GM12864 (cell line): ENCODE results near the gene PCNX4.

Experiments used
- DNase-seq: peaks from one replicate; pipeline ENCODE4 v3.0.0-alpha.2; 2011; ENCODE audit warnings: low read depth
- H3K4me3 ChIP-seq: 2 replicates; pipeline ENCODE4 v1.5.1; 2011; ENCODE audit warnings: mild to moderate bottlenecking, low read depth, low read length, control low read depth
- CTCF ChIP-seq: IDR thresholded peaks from 2 replicates; pipeline ENCODE4 v1.5.1; 2011; ENCODE audit warnings: low read depth, mild to moderate bottlenecking, moderate library complexity, low read length, control low read depth, inconsistent platforms; ENCODE audit errors: missing control alignments

Gene PCNX4

GRCh38 chr14:60125918-60126317 lies 34.2 kb downstream of the PCNX4 start:
- no peak for DNase-seq
- no peak for TF ChIP-seq CTCF
- no peak overlapping the region for H3K4me3 ChIP-seq

GRCh38 chr14:60133487-60133886 lies 41.8 kb downstream of the PCNX4 start:
- TF ChIP-seq CTCF: no peak
- DNase-seq: no peak
- H3K4me3 ChIP-seq: no peak overlapping the region

- no peak overlapping the region for H3K4me3 ChIP-seq
- no peak for DNase-seq
- TF ChIP-seq CTCF: no peak
Measured at GRCh38 chr14:60134702-60135101, 43.0 kb downstream of the PCNX4 start.

- TF ChIP-seq CTCF: no peak
- H3K4me3 ChIP-seq: no peak overlapping the region
- no peak for DNase-seq
Measured at GRCh38 chr14:60151715-60152114, 60.0 kb downstream of the PCNX4 start.

- no peak for TF ChIP-seq CTCF
- H3K4me3 ChIP-seq: no peak overlapping the region
Measured at GRCh38 chr14:60153991-60154390, 62.3 kb downstream of the PCNX4 start.

GRCh38 chr14:60154671-60155070 lies 62.9 kb downstream of the PCNX4 start:
- no peak for DNase-seq
- TF ChIP-seq CTCF: no peak
- no peak overlapping the region for H3K4me3 ChIP-seq

More at GRCh38 chr14:60153991-60154390, 62.3 kb downstream of the PCNX4 start:
- no peak for DNase-seq

GRCh38 chr14:60160422-60160821 lies 68.7 kb downstream of the PCNX4 start:
- DNase-seq: no peak
- no peak for TF ChIP-seq CTCF
- H3K4me3 ChIP-seq: no peak overlapping the region
